Adipocyte (in vitro differentiated cells): ENCODE data around the gene IGF2BP3.

Source experiments
- DNase-seq: peaks from one replicate; pipeline ENCODE4 v3.0.0-alpha.2; 2015; ENCODE audit warnings: low read depth
- H3K27me3 ChIP-seq: replicated peaks from 2 replicates; pipeline ENCODE4 v1.7.0; 2013; ENCODE audit warnings: mild to moderate bottlenecking, low read length, moderate library complexity; ENCODE audit not compliant: control insufficient read depth, insufficient read depth
- H3K36me3 ChIP-seq: 2 replicates; pipeline ENCODE4 v1.7.0; 2013; ENCODE audit warnings: low read length, mild to moderate bottlenecking, moderate library complexity; ENCODE audit not compliant: control insufficient read depth, insufficient read depth, severe bottlenecking
- H3K4me1 ChIP-seq: 2 replicates; pipeline ENCODE4 v1.7.0; 2013; ENCODE audit warnings: mild to moderate bottlenecking, low read length, moderate library complexity; ENCODE audit not compliant: control insufficient read depth, insufficient read depth
- H3K4me3 ChIP-seq: 2 replicates; pipeline ENCODE4 v1.7.0; 2013; ENCODE audit warnings: mild to moderate bottlenecking, low read length, moderate library complexity
- H3K9ac ChIP-seq: 2 replicates; pipeline ENCODE4 v1.7.0; 2013; ENCODE audit warnings: mild to moderate bottlenecking, low read length, moderate library complexity
- H3K9me3 ChIP-seq: 2 replicates; pipeline ENCODE4 v1.7.0; 2013; ENCODE audit warnings: mild to moderate bottlenecking, low read length, moderate library complexity; ENCODE audit not compliant: control insufficient read depth

The IGF2BP3 gene

DNA sequence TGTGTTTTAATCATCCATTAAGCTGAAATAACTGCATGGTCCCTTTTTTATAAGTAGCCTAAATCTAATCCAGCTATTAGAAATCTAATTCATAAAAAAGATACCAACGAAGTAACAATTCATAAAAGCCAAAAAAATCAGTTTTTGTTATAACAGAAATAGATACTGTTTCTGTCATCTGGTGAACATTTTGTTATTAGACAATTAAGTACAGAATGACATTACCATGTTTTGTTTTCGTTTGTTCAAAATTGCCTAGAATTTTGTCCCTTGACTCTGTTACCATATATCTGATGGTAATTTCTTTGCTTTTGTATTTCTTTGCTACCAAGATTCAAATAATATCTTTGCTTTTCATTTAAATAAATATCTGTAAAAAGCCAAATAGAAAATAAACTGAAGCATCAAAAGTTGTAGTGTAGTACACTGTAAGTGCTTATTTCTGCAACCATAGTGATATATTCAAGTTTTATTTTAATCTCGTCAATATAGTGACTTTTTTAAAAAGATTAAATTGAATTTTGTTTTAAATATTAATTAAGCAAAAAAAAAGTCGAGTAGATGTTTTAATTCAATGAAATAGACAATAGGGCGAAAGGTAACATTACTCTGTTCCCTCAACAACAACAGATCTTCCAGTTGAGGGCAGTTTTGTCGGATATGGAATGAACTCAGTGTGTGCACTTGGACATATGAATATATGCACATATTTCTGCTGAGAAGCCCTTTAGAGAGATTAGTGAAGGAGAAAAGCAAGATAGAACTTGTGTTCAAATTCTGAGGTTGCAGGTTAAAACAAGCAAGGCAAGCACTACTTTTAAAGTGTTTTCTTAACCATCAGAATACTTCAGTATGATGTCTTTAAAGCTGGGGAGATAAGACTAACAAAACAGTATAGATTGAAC, 7.9 kb upstream of the IGF2BP3 start:
- DNase-seq = no peak
- Histone ChIP-seq H3K9ac (no peak overlapping the region), H3K4me1 (peaks cover 5% of the 10 kb centered on the region), H3K36me3 (no peaks in the 10 kb centered on the region), H3K4me3 (no peak overlapping the region), H3K27me3 (peaks cover 54% of the 10 kb centered on the region), H3K9me3 (no peaks in the 10 kb centered on the region)

DNA sequence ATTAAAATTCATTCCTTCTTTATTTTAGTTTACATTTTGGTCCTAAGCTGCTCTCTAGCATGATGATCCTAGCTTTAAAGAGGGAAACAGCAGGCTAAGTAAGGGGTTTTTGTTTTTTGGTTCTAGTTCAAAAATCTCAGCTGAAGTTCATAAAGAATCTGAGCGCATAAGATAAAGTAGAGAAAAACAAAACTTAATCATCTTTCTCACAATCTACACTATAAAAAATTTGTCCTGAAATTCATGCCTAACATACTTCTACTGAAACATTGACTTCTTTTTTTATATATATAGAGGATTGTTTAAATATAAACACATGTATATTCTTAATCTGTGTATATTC, 6.8 kb upstream of the IGF2BP3 start:
- H3K9me3 ChIP-seq = no peaks in the 10 kb centered on the region
- H3K27me3 ChIP-seq = peaks cover 54% of the 10 kb centered on the region
- H3K9ac ChIP-seq = no peak overlapping the region
- no peak overlapping the region for H3K4me3 ChIP-seq
- no peak for DNase-seq
- peaks cover 5% of the 10 kb centered on the region for H3K4me1 ChIP-seq
- H3K36me3 ChIP-seq = no peaks in the 10 kb centered on the region

DNA sequence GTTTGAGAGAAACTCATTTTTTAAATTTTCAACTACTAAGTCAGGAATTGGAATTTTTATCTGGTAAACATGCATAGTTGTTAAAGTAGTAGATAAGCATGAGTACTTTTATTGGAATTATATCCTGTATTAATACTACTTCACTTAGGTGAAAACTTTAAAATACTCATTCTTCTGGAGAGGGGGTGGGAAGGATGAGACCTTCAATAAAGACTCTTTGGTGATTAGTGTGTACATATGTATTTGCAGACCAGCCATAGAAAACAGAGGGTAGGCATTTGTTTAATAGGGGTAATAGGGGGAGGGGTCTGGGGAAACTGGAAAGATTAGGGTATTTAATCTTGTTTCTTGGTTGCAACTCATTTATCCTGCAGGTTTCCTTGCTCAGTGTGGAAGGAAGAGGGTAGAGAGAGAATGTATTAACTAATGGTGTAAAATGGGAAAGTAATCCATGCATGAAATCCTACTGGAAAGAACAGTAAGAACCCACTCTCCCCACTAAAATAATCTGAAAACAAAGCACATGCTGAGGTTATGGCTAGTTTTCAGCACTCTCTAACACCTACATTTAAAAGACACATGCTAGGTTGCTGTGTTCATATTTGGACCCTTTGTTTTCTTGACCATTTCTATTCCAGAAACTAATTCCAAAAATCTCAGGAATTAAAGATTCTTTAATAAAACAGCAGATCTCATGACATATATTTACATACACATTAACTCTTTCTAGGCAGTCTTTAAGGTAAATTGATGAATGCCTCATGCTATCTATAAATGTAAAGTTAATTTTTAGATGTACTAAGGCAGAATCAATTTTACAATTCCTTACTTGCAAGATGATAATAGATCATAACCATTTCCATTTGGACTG, 6.2 kb upstream of the IGF2BP3 start:
- Histone ChIP-seq H3K4me3 (no peak overlapping the region), H3K4me1 (peaks cover 5% of the 10 kb centered on the region), H3K36me3 (no peaks in the 10 kb centered on the region), H3K9ac (no peak overlapping the region), H3K9me3 (no peaks in the 10 kb centered on the region), H3K27me3 (peaks cover 54% of the 10 kb centered on the region)
- DNase-seq = no peak

DNA sequence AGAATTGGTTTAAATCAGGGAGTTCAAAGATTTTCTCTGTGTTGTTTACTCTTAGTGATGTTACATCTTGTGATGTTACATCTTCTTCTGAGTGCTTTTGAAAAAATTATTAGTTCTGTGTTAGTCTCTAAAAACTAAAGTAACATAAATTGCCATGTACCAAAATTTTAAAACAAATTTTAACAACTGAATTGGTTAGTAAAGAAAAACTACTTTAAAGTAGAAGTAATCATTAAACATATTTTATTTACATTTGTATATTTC, 5.2 kb upstream of the IGF2BP3 start:
- DNase-seq = no peak
- peaks cover 8% of the 10 kb centered on the region for H3K4me1 ChIP-seq
- no peaks in the 10 kb centered on the region for H3K9me3 ChIP-seq
- no peaks in the 10 kb centered on the region for H3K36me3 ChIP-seq
- no peak overlapping the region for H3K9ac ChIP-seq
- peaks cover 55% of the 10 kb centered on the region for H3K27me3 ChIP-seq
- no peak overlapping the region for H3K4me3 ChIP-seq

DNA sequence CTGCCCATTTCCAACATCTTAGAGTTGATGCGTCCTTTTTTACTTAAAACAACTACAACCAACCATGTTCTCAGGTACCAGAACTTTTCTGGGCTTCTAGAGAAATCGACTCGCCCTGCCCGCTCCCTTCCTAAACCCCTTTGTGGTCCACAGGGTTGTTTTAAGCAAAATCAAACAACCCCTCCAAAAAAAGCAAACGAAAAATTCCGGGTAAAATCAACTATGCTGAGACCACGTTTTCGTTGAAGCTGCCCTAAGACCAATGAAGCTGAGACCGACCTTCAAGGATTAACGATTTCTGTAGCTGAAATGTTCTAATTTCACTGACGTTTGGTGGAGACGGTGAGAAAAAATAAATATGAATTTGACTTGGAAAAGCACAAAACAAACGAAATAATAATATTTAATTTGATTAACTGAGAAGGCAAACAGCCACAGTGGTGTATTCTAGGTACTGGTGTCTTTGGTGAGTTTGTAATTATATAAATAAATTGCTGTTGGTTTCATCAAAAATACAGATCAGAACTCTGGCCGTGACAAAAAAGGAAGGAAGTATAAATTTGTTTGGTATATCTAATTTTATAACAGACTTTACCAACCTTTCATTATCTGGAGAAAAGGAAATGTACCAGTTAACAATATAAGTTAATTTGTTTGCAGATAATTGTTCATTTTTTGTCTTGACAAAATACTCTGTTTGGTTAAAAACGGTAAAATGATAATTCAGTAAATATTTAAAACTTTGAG, 4.7 kb upstream of the IGF2BP3 start:
- Histone ChIP-seq H3K4me3 (peak overlapping the region; percentile 77), H3K4me1 (peaks cover 10% of the 10 kb centered on the region), H3K9me3 (no peaks in the 10 kb centered on the region), H3K27me3 (peaks cover 57% of the 10 kb centered on the region), H3K36me3 (no peaks in the 10 kb centered on the region), H3K9ac (no peak overlapping the region)
- no peak for DNase-seq

DNA sequence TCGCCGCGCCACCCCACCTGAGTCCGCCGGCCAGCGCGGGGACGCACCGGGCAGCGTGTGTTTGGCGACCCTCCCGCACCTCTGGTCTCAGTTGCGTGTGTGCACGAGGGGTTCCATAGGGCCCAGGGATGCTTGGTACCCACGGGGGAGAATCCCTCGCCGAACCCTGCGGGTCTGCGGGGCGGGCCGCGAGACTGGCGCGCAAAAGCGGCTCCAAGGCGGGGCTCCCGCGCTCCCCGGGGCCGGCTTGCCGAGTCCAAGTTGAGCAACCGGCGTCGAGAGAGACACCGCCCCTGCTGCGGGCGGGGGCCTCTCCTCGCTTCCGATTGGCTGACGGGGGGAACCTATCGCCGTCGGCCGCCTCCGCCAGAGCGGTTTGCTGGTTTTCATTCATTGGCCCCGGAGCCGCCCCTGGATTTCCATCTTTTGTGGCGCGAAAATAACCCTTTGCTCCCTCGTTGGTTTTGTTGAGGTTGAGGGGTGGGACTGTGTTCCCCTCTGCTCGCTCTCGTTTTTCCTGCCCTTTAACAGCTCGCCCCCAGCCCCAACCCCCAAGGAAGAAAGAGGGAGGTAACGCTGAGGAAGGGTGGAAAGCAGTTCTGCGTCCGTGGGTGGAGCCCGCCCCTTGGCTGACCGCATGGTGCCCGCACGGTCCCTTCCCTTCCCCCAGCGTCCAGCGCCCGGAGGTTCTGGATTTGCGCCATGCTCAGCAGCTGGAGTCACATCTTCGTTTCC, 4.0 kb upstream of the IGF2BP3 start:
- Histone ChIP-seq H3K27me3 (peaks cover 51% of the 10 kb centered on the region), H3K9ac (no peak overlapping the region), H3K4me1 (peaks cover 11% of the 10 kb centered on the region), H3K4me3 (peak overlapping the region; percentile 77), H3K9me3 (no peaks in the 10 kb centered on the region), H3K36me3 (no peaks in the 10 kb centered on the region)
- peak; percentile 99 for DNase-seq

DNA sequence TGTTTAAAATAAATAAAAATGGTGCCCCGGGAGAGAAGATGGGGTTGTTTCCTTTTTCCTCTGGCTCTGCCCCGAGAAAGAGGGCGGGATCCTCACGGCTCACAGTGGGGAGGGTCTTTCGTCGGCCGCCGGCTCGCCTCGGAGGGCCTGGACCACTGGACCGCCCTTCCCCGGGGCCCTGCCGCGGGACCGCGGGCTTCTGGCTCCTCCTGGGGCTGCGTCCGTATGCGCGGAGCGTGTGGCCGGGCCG, 3.5 kb upstream of the IGF2BP3 start:
- Histone ChIP-seq H3K4me3 (peak overlapping the region; percentile 77), H3K27me3 (peaks cover 46% of the 10 kb centered on the region), H3K9ac (no peak overlapping the region), H3K9me3 (no peaks in the 10 kb centered on the region), H3K4me1 (peaks cover 12% of the 10 kb centered on the region), H3K36me3 (no peaks in the 10 kb centered on the region)
- no peak for DNase-seq

DNA sequence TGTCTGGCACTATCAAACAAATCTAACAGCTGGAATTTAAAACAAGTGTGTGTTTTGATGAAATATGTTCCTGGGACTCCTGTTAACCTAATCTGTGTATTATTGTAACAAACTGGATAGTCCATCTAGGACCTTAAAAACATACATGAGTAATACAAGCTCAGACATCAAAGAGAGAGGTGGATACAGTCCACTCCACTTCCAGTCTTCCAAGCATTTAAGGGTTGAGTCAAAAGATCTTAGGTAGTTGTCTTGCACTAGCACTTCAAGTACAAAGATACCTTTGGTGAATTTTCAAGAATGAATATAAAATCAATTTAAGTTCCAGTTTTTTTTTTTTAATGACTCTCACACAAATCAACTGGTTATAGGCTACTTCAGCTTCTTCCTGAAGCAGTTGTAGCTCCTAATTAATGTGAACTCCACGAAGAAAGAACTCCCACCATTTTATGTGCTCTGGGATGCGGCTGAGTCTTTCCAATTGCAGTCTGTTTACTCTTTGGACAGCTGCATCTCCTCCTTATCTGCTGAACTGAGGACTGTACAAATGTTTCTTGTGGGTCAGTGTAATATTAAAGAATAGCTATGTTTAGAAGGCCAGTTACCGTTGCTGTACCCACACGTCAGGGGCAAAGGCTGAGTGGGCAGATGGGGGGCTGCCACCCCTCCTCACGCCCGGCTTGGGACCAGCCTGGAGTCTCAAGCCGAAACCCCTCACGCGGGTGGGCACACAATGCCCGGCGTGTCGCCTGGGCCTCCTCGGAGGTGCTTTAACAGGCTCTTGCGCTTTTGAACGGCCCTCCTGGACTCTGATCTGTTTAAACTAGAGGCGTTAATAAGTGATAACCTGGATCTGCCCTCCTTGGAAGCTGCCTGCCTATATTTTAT, 2.9 kb upstream of the IGF2BP3 start:
- Histone ChIP-seq H3K36me3 (no peaks in the 10 kb centered on the region), H3K9me3 (no peaks in the 10 kb centered on the region), H3K4me1 (peaks cover 13% of the 10 kb centered on the region), H3K4me3 (peak overlapping the region; percentile 77), H3K27me3 (peaks cover 41% of the 10 kb centered on the region), H3K9ac (no peak overlapping the region)
- DNase-seq = no peak

DNA sequence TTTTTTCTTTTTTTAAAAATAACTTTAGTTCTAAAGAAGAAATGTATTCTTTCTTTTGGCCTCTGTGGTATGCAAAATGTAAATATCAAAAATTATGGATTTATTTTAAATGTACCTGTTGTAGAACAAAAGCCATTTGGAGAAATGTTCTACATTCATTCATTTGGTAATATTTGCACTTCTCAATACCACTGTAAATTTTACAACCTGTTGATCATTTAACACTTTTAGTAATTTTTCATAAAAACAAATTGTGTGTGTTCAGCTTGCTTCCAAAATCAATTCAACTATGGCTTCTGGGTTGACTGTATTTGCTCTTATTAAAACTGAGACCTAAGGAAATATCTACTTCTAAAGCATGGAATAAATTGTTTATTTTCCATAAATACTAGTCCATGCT, 2.3 kb upstream of the IGF2BP3 start:
- Histone ChIP-seq H3K9me3 (no peaks in the 10 kb centered on the region), H3K36me3 (no peaks in the 10 kb centered on the region), H3K4me3 (no peak overlapping the region)

DNA sequence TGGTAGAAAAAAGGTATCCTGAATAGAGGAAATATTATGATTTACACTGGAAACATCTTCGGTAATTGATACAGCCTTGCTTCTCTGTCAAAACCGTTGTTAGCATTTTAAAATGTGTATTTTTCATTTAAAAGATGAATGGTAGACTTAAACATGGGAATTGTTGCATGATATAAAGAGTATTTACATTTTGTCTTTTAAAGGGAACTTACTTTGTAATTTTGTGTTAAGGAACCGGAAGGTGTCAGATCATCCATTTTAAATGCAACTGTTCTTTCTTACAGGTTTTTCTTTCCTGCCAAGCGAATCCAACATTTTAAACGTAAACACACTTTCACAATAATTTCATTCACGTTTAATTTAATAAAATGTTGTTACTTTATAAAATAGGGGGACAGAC, 1.8 kb upstream of the IGF2BP3 start:
- no peaks in the 10 kb centered on the region for H3K9me3 ChIP-seq
- no peak overlapping the region for H3K9ac ChIP-seq
- H3K27me3 ChIP-seq = peaks cover 30% of the 10 kb centered on the region
- peaks cover 20% of the 10 kb centered on the region for H3K4me1 ChIP-seq
- no peak overlapping the region for H3K4me3 ChIP-seq
- H3K36me3 ChIP-seq = no peaks in the 10 kb centered on the region
- no peak for DNase-seq

More for the DNA sequence above, 2.3 kb upstream of the IGF2BP3 start:
- no peak overlapping the region for H3K9ac ChIP-seq
- peaks cover 19% of the 10 kb centered on the region for H3K4me1 ChIP-seq
- DNase-seq = no peak
- peaks cover 35% of the 10 kb centered on the region for H3K27me3 ChIP-seq
